ENCODE measurements around the gene SHTN1.

- TF ChIP-seq CTCF (IDR thresholded peaks at IDR 0.05; ENCODE audit: insufficient read depth, low read length) = no peak
- no peak for TF ChIP-seq REST (IDR thresholded peaks at IDR 0.05; ENCODE audit: insufficient replicate concordance, low read depth)
Observed at GRCh38 chr10:117002206-117002605, 2.8 kb downstream of the SHTN1 start.
